ENCODE results near the gene GNA14. TPM values are rescaled to one million over a fixed set of nuclear protein-coding genes. Genes with fewer than 3 reads are reported as not detected.
"Not testable (repeated sequence)": the region's sequence is repeated elsewhere in the genome, so short reads cannot be mapped to it uniquely, and the experiment has no call there.

Gene GNA14
- total RNA-seq, 1 experiment from 2014 or later: 0.25 TPM

DNA sequence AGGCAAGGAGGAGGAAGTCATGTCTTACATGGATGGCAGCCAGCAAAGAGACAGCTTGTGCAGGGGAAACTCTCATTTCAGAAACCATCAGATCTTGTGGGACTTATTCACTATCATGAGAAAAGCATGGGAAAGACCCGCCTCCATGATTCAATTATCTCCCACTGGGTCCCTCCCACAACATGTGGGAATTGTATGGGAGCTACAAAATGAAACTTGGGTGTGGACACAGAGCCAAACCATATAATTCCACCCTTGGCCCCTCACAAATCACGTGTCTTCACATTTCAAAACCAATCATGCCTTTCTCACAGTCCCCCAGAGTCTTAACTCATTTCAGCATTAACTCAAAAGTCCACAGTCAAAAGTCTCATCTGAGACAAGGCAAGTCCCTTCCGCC lies 42.0 kb upstream of the GNA14 start:
- H4K20me1 ChIP-seq (ENCODE audit: insufficient read depth); H3K79me2 ChIP-seq (ENCODE audit: insufficient read depth, low read length); H3K27ac ChIP-seq (ENCODE audit: low read depth, low read length); H3K27me3 ChIP-seq (ENCODE audit: insufficient read depth, low read length); H3K36me3 ChIP-seq (ENCODE audit: control insufficient read depth in 1 of 2, insufficient read depth in 2 of 2, low read length in 2 of 2); BruUV-seq (replicated peaks); H3K9ac ChIP-seq (ENCODE audit: low read length); RAD21 ChIA-PET (ENCODE audit: low non-redundant PET in 1 of 2, low total read pairs in 2 of 2, uncharacterized antibody in 2 of 2, unreplicated experiment in 2 of 2); CTCF ChIA-PET; H3K9me2 ChIP-seq (ENCODE audit: insufficient read depth); intact Hi-C loops (cut with micrococcal nuclease); H2AFZ ChIP-seq (ENCODE audit: low read depth, low read length, poor library complexity, severe bottlenecking); DNase-seq (ENCODE audit: low read depth, low spot score); H3K4me1 ChIP-seq (ENCODE audit: control insufficient read depth in 1 of 2, insufficient read depth in 2 of 2, low read length in 2 of 2); ATAC-seq; H3K9me3 ChIP-seq (ENCODE audit: control insufficient read depth in 1 of 2, insufficient read depth in 1 of 2, low read depth in 1 of 2, low read length in 2 of 2); H3K4me3 ChIP-seq (replicated peaks in 1 of 2; ENCODE audit: low read depth in 1 of 2, low read length in 2 of 2); H3K4me2 ChIP-seq (ENCODE audit: low read length); POLR2A ChIA-PET: not testable (repeated sequence)

DNA sequence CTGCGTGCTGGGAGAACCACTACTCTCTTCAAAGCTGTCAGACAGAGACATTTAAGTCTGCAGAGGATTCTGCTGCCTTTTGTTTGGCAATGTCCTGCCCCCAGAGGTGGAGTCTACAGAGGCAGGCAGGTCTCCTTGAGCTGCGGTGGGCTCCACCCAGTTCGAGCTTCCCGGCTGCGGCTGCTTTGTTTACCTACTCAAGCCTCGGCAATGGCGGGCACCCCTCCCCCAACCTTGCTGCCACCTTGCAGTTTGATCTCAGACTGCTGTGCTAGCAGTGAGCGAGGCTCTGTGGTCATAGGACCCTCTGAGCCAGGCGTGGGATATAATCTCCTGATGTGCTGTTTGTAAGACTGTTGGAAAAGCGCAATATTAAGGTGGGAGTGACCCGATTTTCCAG lies 39.6 kb upstream of the GNA14 start:
- POLR2A ChIA-PET; H3K9ac ChIP-seq (ENCODE audit: low read length); H2AFZ ChIP-seq (ENCODE audit: low read depth, low read length, poor library complexity, severe bottlenecking); H3K27ac ChIP-seq (ENCODE audit: low read depth, low read length); intact Hi-C loops (cut with micrococcal nuclease); ATAC-seq; H3K9me2 ChIP-seq (ENCODE audit: insufficient read depth); DNase-seq (ENCODE audit: low read depth, low spot score); H3K9me3 ChIP-seq (ENCODE audit: control insufficient read depth in 1 of 2, insufficient read depth in 1 of 2, low read depth in 1 of 2, low read length in 2 of 2); H4K20me1 ChIP-seq (ENCODE audit: insufficient read depth); H3K79me2 ChIP-seq (ENCODE audit: insufficient read depth, low read length); RAD21 ChIA-PET (ENCODE audit: low non-redundant PET in 1 of 2, low total read pairs in 2 of 2, uncharacterized antibody in 2 of 2, unreplicated experiment in 2 of 2); H3K27me3 ChIP-seq (ENCODE audit: insufficient read depth, low read length); H3K4me3 ChIP-seq (replicated peaks in 1 of 2; ENCODE audit: low read depth in 1 of 2, low read length in 2 of 2); BruUV-seq (replicated peaks); CTCF ChIA-PET; H3K36me3 ChIP-seq (ENCODE audit: control insufficient read depth in 1 of 2, insufficient read depth in 2 of 2, low read length in 2 of 2); H3K4me2 ChIP-seq (ENCODE audit: low read length); H3K4me1 ChIP-seq (ENCODE audit: control insufficient read depth in 1 of 2, insufficient read depth in 2 of 2, low read length in 2 of 2): not testable (repeated sequence)

DNA sequence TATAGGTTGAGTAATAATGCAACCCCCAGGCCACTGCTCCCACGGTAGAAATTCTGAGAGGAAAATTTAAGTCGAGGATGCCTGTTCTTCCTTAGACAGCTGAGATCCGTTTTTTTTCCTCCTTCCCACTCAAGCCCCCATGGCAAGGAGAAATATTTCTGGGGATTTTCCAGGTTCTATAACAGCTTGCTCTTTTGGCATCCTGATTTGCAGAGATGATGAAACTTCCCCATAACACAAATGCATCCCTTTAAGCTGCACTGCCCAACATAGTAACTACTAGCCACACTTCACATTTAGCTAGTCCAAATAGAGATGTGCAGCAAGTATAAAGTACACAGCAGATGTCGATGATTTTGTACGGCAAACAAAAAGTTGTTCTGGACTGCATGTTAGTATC lies 32.5 kb upstream of the GNA14 start:
- no peak for ATAC-seq
- ChIA-PET CTCF (no interaction called here), POLR2A (no interaction called here), RAD21 (ENCODE audit: low non-redundant PET in 1 of 2, low total read pairs in 2 of 2, uncharacterized antibody in 2 of 2, unreplicated experiment in 2 of 2) (no interaction called here)
- Histone ChIP-seq H3K9me3 (ENCODE audit: control insufficient read depth in 1 of 2, insufficient read depth in 1 of 2, low read depth in 1 of 2, low read length in 2 of 2) (no peaks in the 10 kb centered on the region), H3K4me1 (ENCODE audit: control insufficient read depth in 1 of 2, insufficient read depth in 2 of 2, low read length in 2 of 2) (no peaks in the 10 kb centered on the region), H4K20me1 (ENCODE audit: insufficient read depth) (no peaks in the 10 kb centered on the region), H3K4me2 (ENCODE audit: low read length) (no peak overlapping the region), H3K27me3 (ENCODE audit: insufficient read depth, low read length) (no peaks in the 10 kb centered on the region), H3K4me3 (replicated peaks in 1 of 2; ENCODE audit: low read depth in 1 of 2, low read length in 2 of 2) (no peak overlapping the region), H3K9ac (ENCODE audit: low read length) (no peak overlapping the region), H3K79me2 (ENCODE audit: insufficient read depth, low read length) (no peaks in the 10 kb centered on the region), H3K27ac (ENCODE audit: low read depth, low read length) (no peak overlapping the region), H3K9me2 (ENCODE audit: insufficient read depth) (no peaks in the 10 kb centered on the region), H3K36me3 (ENCODE audit: control insufficient read depth in 1 of 2, insufficient read depth in 2 of 2, low read length in 2 of 2) (no peaks in the 10 kb centered on the region), H2AFZ (ENCODE audit: low read depth, low read length, poor library complexity, severe bottlenecking) (no peak overlapping the region)
- DNase-seq (ENCODE audit: low read depth, low spot score): no peak
- intact Hi-C loops (cut with micrococcal nuclease): no loop called here
- no TSS peak for BruUV-seq (replicated peaks)
- TF ChIP-seq CEBPB (IDR thresholded peaks at IDR 0.05; ENCODE audit: low read depth) (no peak), JUND (IDR thresholded peaks at IDR 0.05) (no peak), POLR2A (IDR thresholded peaks at IDR 0.05; ENCODE audit: borderline replicate concordance, extremely low read depth, insufficient read depth, insufficient read length) (no peak), ZFX (IDR thresholded peaks at IDR 0.05) (no peak), YY1 (IDR thresholded peaks at IDR 0.05; ENCODE audit: extremely low read depth, insufficient replicate concordance, low read depth, low read length) (no peak), EZH2phosphoT487 (IDR thresholded peaks at IDR 0.05; ENCODE audit: borderline replicate concordance) (no peak), ZNF274 (IDR thresholded peaks at IDR 0.05; ENCODE audit: low read depth, low read length) (no peak), POLR2AphosphoS5 (IDR thresholded peaks at IDR 0.05; ENCODE audit: low read depth, low read length) (no peak), FOSL1 (IDR thresholded peaks at IDR 0.05; ENCODE audit: low read depth) (no peak)
- TF ChIP-seq, protein P1, sequence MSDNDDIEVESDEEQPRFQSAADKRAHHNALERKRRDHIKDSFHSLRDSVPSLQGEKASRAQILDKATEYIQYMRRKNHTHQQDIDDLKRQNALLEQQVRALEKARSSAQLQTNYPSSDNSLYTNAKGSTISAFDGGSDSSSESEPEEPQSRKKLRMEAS (IDR thresholded peaks at IDR 0.05): no peak
- TF ChIP-seq, protein P2, sequence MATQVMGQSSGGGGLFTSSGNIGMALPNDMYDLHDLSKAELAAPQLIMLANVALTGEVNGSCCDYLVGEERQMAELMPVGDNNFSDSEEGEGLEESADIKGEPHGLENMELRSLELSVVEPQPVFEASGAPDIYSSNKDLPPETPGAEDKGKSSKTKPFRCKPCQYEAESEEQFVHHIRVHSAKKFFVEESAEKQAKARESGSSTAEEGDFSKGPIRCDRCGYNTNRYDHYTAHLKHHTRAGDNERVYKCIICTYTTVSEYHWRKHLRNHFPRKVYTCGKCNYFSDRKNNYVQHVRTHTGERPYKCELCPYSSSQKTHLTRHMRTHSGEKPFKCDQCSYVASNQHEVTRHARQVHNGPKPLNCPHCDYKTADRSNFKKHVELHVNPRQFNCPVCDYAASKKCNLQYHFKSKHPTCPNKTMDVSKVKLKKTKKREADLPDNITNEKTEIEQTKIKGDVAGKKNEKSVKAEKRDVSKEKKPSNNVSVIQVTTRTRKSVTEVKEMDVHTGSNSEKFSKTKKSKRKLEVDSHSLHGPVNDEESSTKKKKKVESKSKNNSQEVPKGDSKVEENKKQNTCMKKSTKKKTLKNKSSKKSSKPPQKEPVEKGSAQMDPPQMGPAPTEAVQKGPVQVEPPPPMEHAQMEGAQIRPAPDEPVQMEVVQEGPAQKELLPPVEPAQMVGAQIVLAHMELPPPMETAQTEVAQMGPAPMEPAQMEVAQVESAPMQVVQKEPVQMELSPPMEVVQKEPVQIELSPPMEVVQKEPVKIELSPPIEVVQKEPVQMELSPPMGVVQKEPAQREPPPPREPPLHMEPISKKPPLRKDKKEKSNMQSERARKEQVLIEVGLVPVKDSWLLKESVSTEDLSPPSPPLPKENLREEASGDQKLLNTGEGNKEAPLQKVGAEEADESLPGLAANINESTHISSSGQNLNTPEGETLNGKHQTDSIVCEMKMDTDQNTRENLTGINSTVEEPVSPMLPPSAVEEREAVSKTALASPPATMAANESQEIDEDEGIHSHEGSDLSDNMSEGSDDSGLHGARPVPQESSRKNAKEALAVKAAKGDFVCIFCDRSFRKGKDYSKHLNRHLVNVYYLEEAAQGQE (IDR thresholded peaks at IDR 0.05; ENCODE audit: low read depth): no peak
- TF ChIP-seq, protein P3, sequence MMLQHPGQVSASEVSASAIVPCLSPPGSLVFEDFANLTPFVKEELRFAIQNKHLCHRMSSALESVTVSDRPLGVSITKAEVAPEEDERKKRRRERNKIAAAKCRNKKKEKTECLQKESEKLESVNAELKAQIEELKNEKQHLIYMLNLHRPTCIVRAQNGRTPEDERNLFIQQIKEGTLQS (IDR thresholded peaks at IDR 0.05): no peak
